NT2/D1 (cell line): ENCODE data around the gene RARS1.

Source experiments
- SUZ12 ChIP-seq: IDR thresholded peaks from 2 replicates; pipeline ENCODE4 v1.6.1; 2011; ENCODE audit not compliant: insufficient read length, insufficient read depth; ENCODE audit errors: extremely low read depth
- YY1 ChIP-seq: IDR thresholded peaks from 2 replicates; pipeline ENCODE4 v1.6.1; 2011; ENCODE audit not compliant: insufficient read length, insufficient read depth
- ZNF274 ChIP-seq: IDR thresholded peaks from 2 replicates; pipeline ENCODE4 v1.6.1; 2011; ENCODE audit warnings: mild to moderate bottlenecking, low read depth, low read length

- TF ChIP-seq SUZ12 (no peak), ZNF274 (no peak), YY1 (no peak)
Observed at GRCh38 chr5:168482361-168482760, 3.9 kb upstream of the RARS1 start.
